H1 (cell line): ENCODE data around the gene MAFB. TPM values are rescaled to one million over a fixed set of nuclear protein-coding genes. Genes with fewer than 3 reads are reported as not detected.

Experiments
- RAD21 ChIP-seq, 2 experiments: IDR thresholded peaks in 1 of 2; conservative IDR thresholded peaks in 1 of 2; 2 replicates each; pipeline ENCODE4 v1.6.1; 2011; ENCODE audit warnings: low read depth in 2 of 2, low read length in 2 of 2, improper control_type of control experiment in 1 of 2, inconsistent platforms in 1 of 2, mild to moderate bottlenecking in 1 of 2, moderate library complexity in 1 of 2
- SIX5 ChIP-seq: IDR thresholded peaks from 2 replicates; pipeline ENCODE4 v1.6.1; 2011; ENCODE audit warnings: mild to moderate bottlenecking, low read depth, low read length
- polyA plus RNA-seq, 7 experiments: library from polyadenylated mRNA; depleted of rRNA in 3 of 7; stranded (reverse) in 5 of 7; unstranded in 2 of 7; fragments of >200 nt in 5 of 7; fragments of 200-250 nt in 2 of 7; gene quantifications; 1 replicate in 5 of 7; 2 replicates in 1 of 7; 4 replicates in 1 of 7; pipeline versions ENCODE4 v1.2.1 to v1.2.3, GENCODE V29; 2011 to 2013; ENCODE audit warnings: missing spikeins in 2 of 7, mixed read lengths in 2 of 7
- total RNA-seq: library from RNA; stranded (reverse); fragmentation: NEBNext Ultra II Directional; extraction: Animal tissue kit (Norgen Biotek cat#: 25700); gene quantifications from 2 replicates; pipeline ENCODE4 v1.2.1, GENCODE V29; 2021

Gene MAFB
- total and polyA plus RNA-seq, 2 of the 8 experiments (the other 6 are each of a cell fraction or from before 2014, with no cell fraction given) = 0.83 to 1.8 TPM

DNA sequence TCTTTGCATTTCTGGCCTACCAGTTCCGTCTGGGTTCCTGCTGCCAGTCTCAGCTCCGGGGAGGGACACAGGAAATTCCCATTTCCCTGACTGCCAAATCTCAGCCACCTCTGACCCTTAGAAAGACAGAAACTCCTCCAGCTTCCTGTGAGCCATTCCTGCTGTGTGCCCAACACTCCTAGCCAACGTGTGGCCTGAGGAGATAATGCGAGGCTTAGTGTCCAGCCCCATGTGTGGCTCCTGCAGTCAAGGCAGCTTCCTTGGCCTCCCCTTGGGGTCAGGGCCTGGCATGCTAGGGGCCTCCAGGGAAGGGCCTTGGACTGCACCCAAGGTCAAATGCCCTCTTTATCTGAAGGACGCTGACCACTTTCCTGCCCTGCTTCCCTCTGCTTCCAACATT lies 45.1 kb downstream of the MAFB start (continued):
- TF ChIP-seq RAD21 (IDR thresholded peaks at IDR 0.05 in 1 of 2, conservative IDR thresholded peaks at IDR 0.05 in 1 of 2; ENCODE audit: low read depth in 2 of 2, low read length in 2 of 2) (no peak), SIX5 (no peak)
